A549 (cell line): ENCODE measurements around the gene PRELP. TPM values are rescaled to one million over a fixed set of nuclear protein-coding genes. Genes with fewer than 3 reads are reported as not detected.
A peak's percentile ranks its signal among the peaks of the same experiment; 100 is the strongest.

Experiments
- ATAC-seq, 2 experiments: fragments of 200-7000 bp in 1 of 2; fragments of >200 bp in 1 of 2; cut with Nextera tagmentation in 1 of 2; cut with Tn5 transposase in 1 of 2; 3 replicates each; pipeline versions ENCODE4 v1.8.0 to v1.9.1; 2018 to 2020; ENCODE audit warnings: mild to moderate bottlenecking in 1 of 2, moderate library complexity in 1 of 2
- CTCF ChIA-PET: fragments of 300-600 bp; sonication (Branson Sonifier 250); formaldehyde crosslinking; extraction: SDS; loops from one replicate; lab custom pipeline; 2021; ENCODE audit warnings: antibody characterized with exemption, inconsistent platforms; lab: Yijun Ruan, JAX
- POLR2A ChIA-PET: fragments of 350-600 bp; formaldehyde crosslinking; extraction: SDS; loops from one replicate; lab custom pipeline; 2021; ENCODE audit warnings: antibody characterized with exemption, inconsistent platforms; lab: Yijun Ruan, JAX
- DNase-seq, 2 experiments: peaks; one replicate each; pipeline versions ENCODE4 v3.0.0 to v3.0.0-alpha.2; 2011 to 2016; ENCODE audit warnings: low read depth in 1 of 2, low spot score in 1 of 2
- FAIRE-seq: peaks from 2 replicates; lab custom pipeline; 2011; peaks lifted over from hg19 to GRCh38; lab: Jason Lieb, UNC
- H3K27ac ChIP-seq, 2 experiments: fragments of >200 bp; sonication (Bioruptor Twin); formaldehyde crosslinking; 3 replicates each; pipeline ENCODE4 v1.5.1; 2016 to 2017
- H3K4me1 ChIP-seq: fragments of >200 bp; sonication (Bioruptor Twin); formaldehyde crosslinking; 3 replicates; pipeline ENCODE4 v1.6.1; 2016
- H3K4me2 ChIP-seq: fragments of >200 bp; sonication (Bioruptor Twin); formaldehyde crosslinking; 3 replicates; pipeline ENCODE4 v1.6.1; 2016
- H3K4me3 ChIP-seq: fragments of >200 bp; sonication (Bioruptor Twin); formaldehyde crosslinking; 3 replicates; pipeline ENCODE4 v1.5.1; 2016
- H3K9me3 ChIP-seq: fragments of >200 bp; sonication (Bioruptor Twin); formaldehyde crosslinking; 3 replicates; pipeline ENCODE4 v1.6.1; 2016
- CBX8 ChIP-seq: fragments of 200-600 bp; sonication (generic); IDR thresholded peaks from 2 replicates; pipeline ENCODE4 v1.6.1; 2016
- CHD4 ChIP-seq: fragments of 200-600 bp; sonication (generic); IDR thresholded peaks from 2 replicates; pipeline ENCODE4 v1.6.1; 2016; ENCODE audit warnings: antibody characterized with exemption, mild to moderate bottlenecking, borderline replicate concordance
- EHF ChIP-seq: fragments of 250-450 bp; sonication (Bioruptor Pico); IDR thresholded peaks from 2 replicates; pipeline ENCODE4 v1.5.0; 2020; ENCODE audit warnings: mild to moderate bottlenecking
- EHMT2 ChIP-seq: fragments of 200-600 bp; sonication (generic); IDR thresholded peaks from 2 replicates; pipeline ENCODE4 v1.6.1; 2016; ENCODE audit warnings: antibody characterized with exemption, low read depth, mild to moderate bottlenecking, moderate library complexity
- ELK1 ChIP-seq: fragments of 150-350 bp; IDR thresholded peaks from 2 replicates; pipeline ENCODE4 v1.6.1; 2014; ENCODE audit warnings: low read depth, mild to moderate bottlenecking, low read length
- EP300 ChIP-seq, 2 experiments: fragments of >200 bp; sonication (Bioruptor Twin); formaldehyde crosslinking; IDR thresholded peaks; 2 replicates in 1 of 2; 3 replicates in 1 of 2; pipeline ENCODE4 v1.6.1; 2016 to 2017
- HDAC2 ChIP-seq: fragments of 200-600 bp; sonication (generic); IDR thresholded peaks from 2 replicates; pipeline ENCODE4 v1.6.1; 2016
- HMGXB4 ChIP-seq: fragments of 250-450 bp; sonication (Bioruptor Pico); IDR thresholded peaks from 2 replicates; pipeline ENCODE4 v1.5.0; 2021; ENCODE audit warnings: mild to moderate bottlenecking, moderate library complexity, borderline replicate concordance
- HOXA7 ChIP-seq: fragments of 250-450 bp; sonication (Bioruptor Pico); IDR thresholded peaks from 2 replicates; pipeline ENCODE4 v1.5.0; 2020; ENCODE audit warnings: mild to moderate bottlenecking, moderate library complexity
- HOXB5 ChIP-seq: fragments of 250-450 bp; sonication (Bioruptor Pico); IDR thresholded peaks from 2 replicates; pipeline ENCODE4 v1.5.0; 2020; ENCODE audit warnings: mild to moderate bottlenecking, moderate library complexity
- NFE2L2 ChIP-seq: fragments of 150-350 bp; conservative IDR thresholded peaks from 2 replicates; pipeline ENCODE4 v1.6.1; 2014; ENCODE audit warnings: low read length
- POLR2A ChIP-seq: IDR thresholded peaks from 2 replicates; pipeline ENCODE4 v1.6.1; 2012; ENCODE audit warnings: mild to moderate bottlenecking, low read length
- SMC3 ChIP-seq: fragments of >200 bp; sonication (Bioruptor Twin); formaldehyde crosslinking; IDR thresholded peaks from 3 replicates; pipeline ENCODE4 v1.6.1; 2018; ENCODE audit warnings: inconsistent platforms
- USF2 ChIP-seq: fragments of 450-650 bp; IDR thresholded peaks from 2 replicates; pipeline ENCODE4 v1.6.1; 2014; ENCODE audit warnings: antibody characterized with exemption
- ZFP36 ChIP-seq: fragments of 450-650 bp; IDR thresholded peaks from 2 replicates; pipeline ENCODE4 v1.6.1; 2014; ENCODE audit warnings: borderline replicate concordance; ENCODE audit not compliant: partially characterized antibody
- ZSCAN20 ChIP-seq: fragments of 250-450 bp; sonication (Bioruptor Pico); IDR thresholded peaks from 2 replicates; pipeline ENCODE4 v1.8.0; 2022; ENCODE audit warnings: mild to moderate bottlenecking, moderate library complexity
- WGBS: methylation state at CpG from one replicate; pipeline ENCODE4 v1.1.6; 2017; ENCODE audit errors: missing lambda C conversion rate; 5-methylcytosine and 5-hydroxymethylcytosine counted together
- polyA plus RNA-seq, 4 experiments: library from polyadenylated mRNA; depleted of rRNA in 3 of 4; stranded (reverse); fragments of >200 nt; fragmentation: RNase III in 1 of 4; extraction: RNeasy Plus Mini Kit Qiagen cat#74134 plus additional on column Dnase treatment in 1 of 4; gene quantifications; 2 replicates in 3 of 4; 3 replicates in 1 of 4; pipeline ENCODE4 v1.2.3, GENCODE V29; 2011 to 2017
- TF ChIP-seq, protein P1 (sequence below): IDR thresholded peaks from 2 replicates; pipeline ENCODE4 v1.6.1; 2012
- TF ChIP-seq, protein P2 (sequence below): fragments of 200-600 bp; sonication (generic); IDR thresholded peaks from 2 replicates; pipeline ENCODE4 v1.6.1; 2016; ENCODE audit warnings: antibody characterized with exemption, mild to moderate bottlenecking, moderate library complexity
- TF ChIP-seq, protein P3 (sequence below): fragments of >200 bp; sonication (Bioruptor Twin); formaldehyde crosslinking; IDR thresholded peaks from 2 replicates; pipeline ENCODE4 v1.6.1; 2016

Gene PRELP
- polyA plus RNA-seq, 2 of the 4 experiments (the other 2 are of a cell fraction): not detected

DNA sequence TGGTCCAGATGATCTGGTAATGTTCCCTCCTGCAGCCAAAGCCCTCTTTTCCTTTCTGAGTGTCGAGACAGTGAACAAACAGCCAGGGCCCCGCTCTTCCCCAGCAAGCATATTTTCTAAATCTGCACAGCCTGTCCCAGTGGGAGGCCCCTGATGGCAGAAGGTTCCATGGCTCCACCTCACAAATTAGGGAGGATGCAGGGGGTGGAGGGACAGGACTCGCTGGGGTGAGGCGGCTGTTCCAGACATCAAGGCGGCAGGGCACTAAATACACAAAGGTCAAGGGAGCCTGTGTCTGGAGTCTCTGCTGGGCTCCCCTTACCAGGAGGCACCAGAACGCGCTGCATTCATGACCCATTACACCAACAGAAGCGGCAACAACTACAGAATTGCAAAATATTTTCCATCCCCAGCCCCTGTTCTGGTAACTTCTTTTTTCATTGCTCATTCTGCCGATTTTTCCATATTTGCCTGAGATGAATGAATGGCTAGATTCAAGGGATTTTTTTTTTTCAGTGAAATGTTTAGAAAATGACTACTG lies 27.0 kb upstream of the PRELP start (continued):
- TF ChIP-seq, protein P1, sequence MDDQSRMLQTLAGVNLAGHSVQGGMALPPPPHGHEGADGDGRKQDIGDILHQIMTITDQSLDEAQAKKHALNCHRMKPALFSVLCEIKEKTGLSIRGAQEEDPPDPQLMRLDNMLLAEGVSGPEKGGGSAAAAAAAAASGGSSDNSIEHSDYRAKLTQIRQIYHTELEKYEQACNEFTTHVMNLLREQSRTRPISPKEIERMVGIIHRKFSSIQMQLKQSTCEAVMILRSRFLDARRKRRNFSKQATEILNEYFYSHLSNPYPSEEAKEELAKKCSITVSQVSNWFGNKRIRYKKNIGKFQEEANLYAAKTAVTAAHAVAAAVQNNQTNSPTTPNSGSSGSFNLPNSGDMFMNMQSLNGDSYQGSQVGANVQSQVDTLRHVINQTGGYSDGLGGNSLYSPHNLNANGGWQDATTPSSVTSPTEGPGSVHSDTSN: no peak
- TF ChIP-seq POLR2A: no peak
- TF ChIP-seq EP300 (IDR thresholded peaks at IDR 0.05): no peak
- TF ChIP-seq HDAC2: no peak

- no peak overlapping the region for H3K27ac ChIP-seq
- H3K4me2 ChIP-seq: no peak overlapping the region
Measured at GRCh38 chr1:203450001-203450400, 25.6 kb upstream of the PRELP start.

DNA sequence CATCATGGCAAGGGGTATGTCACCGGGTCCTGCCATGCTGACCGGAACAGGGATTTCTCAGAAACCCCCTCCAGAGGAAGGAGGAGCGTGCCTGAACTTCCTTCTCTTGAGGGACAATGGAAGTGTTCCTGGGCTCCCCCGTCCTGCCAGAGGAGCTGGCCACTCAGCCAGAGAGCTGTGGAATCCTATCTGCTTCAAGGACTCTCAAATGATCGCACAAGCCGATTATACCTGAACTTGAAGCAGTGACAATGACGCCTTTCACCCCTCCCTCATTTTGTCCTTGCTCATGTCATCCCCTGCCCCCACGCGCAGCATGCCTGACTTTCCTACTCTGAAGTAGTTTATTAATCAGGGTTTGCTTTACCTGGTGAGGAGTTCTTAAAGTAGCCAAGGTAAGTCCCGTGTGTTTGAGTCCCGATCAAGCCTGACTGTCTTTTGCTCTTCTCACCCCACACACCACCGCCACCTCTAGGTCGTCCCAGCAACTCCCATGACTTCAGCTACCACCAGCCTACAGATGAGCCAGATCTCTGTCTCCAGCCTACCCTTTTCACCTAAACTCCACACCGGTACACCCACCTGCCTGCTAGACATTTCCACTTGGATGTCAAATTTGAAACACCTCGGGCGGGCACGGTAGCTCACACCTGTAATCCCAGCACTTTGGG lies 25.0 kb upstream of the PRELP start:
- Histone ChIP-seq H3K9me3 (peaks cover 3% of the 10 kb centered on the region; the same call in 1 of the 3 replicates), H3K4me3 (no peak overlapping the region), H3K27ac (no peak overlapping the region), H3K4me1 (no peaks in the 10 kb centered on the region)
- FAIRE-seq: no peak
- DNase-seq: peak in 1 of 2 experiments; percentile 7
- ATAC-seq: peak; percentile 54 to 63; a peak in 3 of 6 replicates
- CTCF ChIA-PET: interaction anchor here (1.4 to 2.2 kb wide), 4 partner anchors 16 to 183 kb away, joined by 3 to 12 read pairs (median 6); no protein-coding TSS in a partner anchor
- WGBS: 34% methylated on average over 17 of the region's 17 CpGs
- no peak for TF ChIP-seq CBX8
- TF ChIP-seq HMGXB4: no peak
- no peak for TF ChIP-seq ZFP36
- TF ChIP-seq, all 56 proteins: peak for 0
- H3K4me2 ChIP-seq: no peak overlapping the region
- POLR2A ChIA-PET: no interaction called here

More at GRCh38 chr1:203450001-203450400, 25.6 kb upstream of the PRELP start:
- CTCF ChIA-PET: interaction anchor here (0.7 to 2.2 kb wide), 6 partner anchors 16 to 713 kb away, joined by 3 to 12 read pairs (median 4); no protein-coding TSS in a partner anchor
- POLR2A ChIA-PET: no interaction called here
- ATAC-seq (no peak), DNase-seq (no peak), FAIRE-seq (no peak)
- WGBS: 71% methylated on average over 1 of the region's 1 CpG
- Histone ChIP-seq H3K4me3 (no peak overlapping the region), H3K9me3 (peaks cover 9% of the 10 kb centered on the region; the same call in 2 of the 3 replicates), H3K4me1 (no peaks in the 10 kb centered on the region)
- TF ChIP-seq HOXB5 (CRISPR knock-in tag) (no peak), POLR2A (no peak), EP300 (IDR thresholded peaks at IDR 0.05) (no peak), CBX8 (no peak), ZFP36 (no peak), CHD4 (no peak), SMC3 (no peak)

GRCh38 chr1:203451836-203452784 lies 23.5 kb upstream of the PRELP start:
- POLR2A ChIA-PET: no interaction called here
- ATAC-seq (no peak), FAIRE-seq (no peak), DNase-seq (no peak)
- WGBS: 0% methylated on average over 2 of the region's 2 CpGs
- CTCF ChIA-PET: interaction anchor here (1.0 to 2.3 kb wide), 3 partner anchors 25 to 112 kb away, joined by 3 to 7 read pairs (median 4); no protein-coding TSS in a partner anchor
- no peak overlapping the region for H3K4me3 ChIP-seq
- H3K9me3 ChIP-seq: no peaks in the 10 kb centered on the region
- H3K4me1 ChIP-seq: no peaks in the 10 kb centered on the region
- H3K27ac ChIP-seq: no peak overlapping the region
- no peak overlapping the region for H3K4me2 ChIP-seq
- TF ChIP-seq HOXB5 (CRISPR knock-in tag) (no peak), HOXA7 (CRISPR knock-in tag) (no peak), ELK1 (no peak), USF2 (no peak), ZSCAN20 (CRISPR knock-in tag) (no peak), EHF (CRISPR knock-in tag) (no peak), NFE2L2 (no peak), EHMT2 (no peak)
- TF ChIP-seq, protein P2, sequence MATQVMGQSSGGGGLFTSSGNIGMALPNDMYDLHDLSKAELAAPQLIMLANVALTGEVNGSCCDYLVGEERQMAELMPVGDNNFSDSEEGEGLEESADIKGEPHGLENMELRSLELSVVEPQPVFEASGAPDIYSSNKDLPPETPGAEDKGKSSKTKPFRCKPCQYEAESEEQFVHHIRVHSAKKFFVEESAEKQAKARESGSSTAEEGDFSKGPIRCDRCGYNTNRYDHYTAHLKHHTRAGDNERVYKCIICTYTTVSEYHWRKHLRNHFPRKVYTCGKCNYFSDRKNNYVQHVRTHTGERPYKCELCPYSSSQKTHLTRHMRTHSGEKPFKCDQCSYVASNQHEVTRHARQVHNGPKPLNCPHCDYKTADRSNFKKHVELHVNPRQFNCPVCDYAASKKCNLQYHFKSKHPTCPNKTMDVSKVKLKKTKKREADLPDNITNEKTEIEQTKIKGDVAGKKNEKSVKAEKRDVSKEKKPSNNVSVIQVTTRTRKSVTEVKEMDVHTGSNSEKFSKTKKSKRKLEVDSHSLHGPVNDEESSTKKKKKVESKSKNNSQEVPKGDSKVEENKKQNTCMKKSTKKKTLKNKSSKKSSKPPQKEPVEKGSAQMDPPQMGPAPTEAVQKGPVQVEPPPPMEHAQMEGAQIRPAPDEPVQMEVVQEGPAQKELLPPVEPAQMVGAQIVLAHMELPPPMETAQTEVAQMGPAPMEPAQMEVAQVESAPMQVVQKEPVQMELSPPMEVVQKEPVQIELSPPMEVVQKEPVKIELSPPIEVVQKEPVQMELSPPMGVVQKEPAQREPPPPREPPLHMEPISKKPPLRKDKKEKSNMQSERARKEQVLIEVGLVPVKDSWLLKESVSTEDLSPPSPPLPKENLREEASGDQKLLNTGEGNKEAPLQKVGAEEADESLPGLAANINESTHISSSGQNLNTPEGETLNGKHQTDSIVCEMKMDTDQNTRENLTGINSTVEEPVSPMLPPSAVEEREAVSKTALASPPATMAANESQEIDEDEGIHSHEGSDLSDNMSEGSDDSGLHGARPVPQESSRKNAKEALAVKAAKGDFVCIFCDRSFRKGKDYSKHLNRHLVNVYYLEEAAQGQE: no peak
- TF ChIP-seq, protein P3, sequence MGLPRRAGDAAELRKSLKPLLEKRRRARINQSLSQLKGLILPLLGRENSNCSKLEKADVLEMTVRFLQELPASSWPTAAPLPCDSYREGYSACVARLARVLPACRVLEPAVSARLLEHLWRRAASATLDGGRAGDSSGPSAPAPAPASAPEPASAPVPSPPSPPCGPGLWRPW: no peak
